GM19239 (cell line): ENCODE data around the gene SLN.

ENCODE experiments used
- DNase-seq: peaks from one replicate; pipeline ENCODE4 v3.0.0; 2011; ENCODE audit warnings: low spot score; ENCODE audit not compliant: insufficient read length
- FAIRE-seq: peaks from 2 replicates; lab custom pipeline; 2011; peaks lifted over from hg19 to GRCh38; lab: Jason Lieb, UNC

Gene SLN

DNA sequence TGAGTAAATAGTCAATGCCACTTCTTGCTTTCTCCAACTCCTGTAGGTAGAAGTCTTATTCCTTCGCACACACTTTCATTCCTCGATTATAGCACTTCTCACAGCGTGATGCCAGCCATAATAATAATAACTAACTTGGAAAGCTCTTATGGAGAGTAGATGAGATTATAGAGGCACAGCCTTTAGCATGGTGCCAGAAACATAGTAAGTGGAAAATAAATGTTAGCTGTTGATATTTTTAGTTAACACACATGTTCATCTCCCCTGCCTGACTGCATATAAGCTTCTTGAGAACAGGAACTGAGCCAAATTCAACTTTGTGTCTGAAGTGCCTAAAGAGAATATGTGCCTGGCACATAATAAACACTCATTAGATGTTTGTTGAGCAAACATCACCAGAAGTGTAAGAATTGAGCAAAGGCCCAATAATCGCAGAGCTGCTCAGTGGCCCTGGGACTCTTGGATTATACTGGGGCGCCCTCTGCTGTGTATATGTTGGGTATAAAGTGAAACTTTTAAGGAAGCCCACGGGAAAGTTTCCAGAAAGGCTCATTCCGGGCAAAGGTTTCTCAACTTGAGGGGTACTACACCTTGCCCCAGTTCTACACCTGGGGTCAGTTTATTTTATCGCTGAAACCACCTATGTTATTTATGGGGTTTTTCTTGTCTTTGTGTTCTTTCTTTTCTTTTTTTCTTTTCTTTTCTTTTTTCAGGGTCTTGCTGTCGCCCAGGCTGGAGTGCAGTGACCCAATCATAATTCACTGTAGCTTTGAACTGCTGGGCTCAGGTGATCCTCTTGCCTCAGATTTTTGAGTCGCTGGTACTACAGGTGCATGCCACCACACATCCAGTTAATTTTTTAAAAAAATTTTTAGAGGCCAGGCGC lies 22.3 kb downstream of the SLN start:
- FAIRE-seq (peak; percentile 83), DNase-seq (no peak)

DNA sequence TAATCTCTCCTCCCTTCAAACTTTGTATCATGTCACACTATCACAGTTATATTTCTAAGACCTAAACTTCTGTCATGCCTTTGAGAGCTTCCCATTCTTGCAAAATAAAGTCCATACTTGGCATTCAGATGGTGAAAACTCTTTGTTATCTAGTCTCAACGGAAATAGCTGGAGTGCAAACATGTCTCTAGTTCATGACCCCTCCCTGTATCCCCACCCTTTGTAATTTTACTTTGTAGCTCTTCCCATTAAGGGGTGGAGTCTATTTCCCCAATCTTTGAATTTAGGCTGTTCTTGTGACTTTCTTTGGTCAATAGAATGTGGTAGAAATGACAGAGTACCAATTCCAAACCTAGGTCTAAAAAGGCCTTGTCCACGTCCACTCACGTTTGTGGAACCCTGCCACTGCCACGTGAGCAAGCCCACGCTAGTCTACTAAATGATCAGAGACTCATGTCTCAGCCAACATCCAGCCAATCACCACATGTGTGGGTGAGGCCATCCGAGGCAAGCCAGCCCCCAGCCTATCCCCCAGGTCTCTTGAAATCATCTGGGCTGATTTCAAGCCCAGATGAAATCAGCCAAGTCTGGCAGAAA lies 23.4 kb downstream of the SLN start:
- no peak for DNase-seq

GRCh38 chr11:107683807-107684206 lies 28.0 kb downstream of the SLN start:
- no peak for DNase-seq
- FAIRE-seq: no peak

More for the DNA sequence above, 23.4 kb downstream of the SLN start:
- FAIRE-seq: no peak

GRCh38 chr11:107683061-107683460 lies 28.8 kb downstream of the SLN start:
- FAIRE-seq: no peak
- no peak for DNase-seq

GRCh38 chr11:107682572-107682971 lies 29.3 kb downstream of the SLN start:
- DNase-seq (no peak), FAIRE-seq (no peak)

DNA sequence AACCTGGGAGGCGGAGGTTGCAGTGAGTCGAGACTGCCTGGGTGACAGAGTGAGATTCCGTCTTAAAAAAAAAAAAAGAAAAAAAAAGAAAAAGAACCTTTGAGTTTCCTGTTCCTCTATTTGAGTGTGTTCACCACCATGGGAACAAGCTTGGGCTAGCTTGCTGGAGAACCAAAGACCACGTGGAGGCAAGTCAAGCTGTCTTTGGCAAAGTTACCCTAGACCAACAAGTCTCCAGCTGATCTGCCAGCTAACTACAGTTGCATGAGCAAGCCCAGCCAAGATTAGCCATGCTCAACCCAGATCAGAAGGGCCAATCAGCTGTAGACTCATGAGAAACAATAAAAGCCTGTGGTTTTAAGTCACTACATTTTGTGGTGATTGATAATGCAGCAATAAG lies 29.7 kb downstream of the SLN start:
- no peak for DNase-seq
- FAIRE-seq: no peak

- DNase-seq (no peak), FAIRE-seq (no peak)
These were observed 32.4 kb downstream of the SLN start for GRCh38 chr11:107679255-107680024.

DNA sequence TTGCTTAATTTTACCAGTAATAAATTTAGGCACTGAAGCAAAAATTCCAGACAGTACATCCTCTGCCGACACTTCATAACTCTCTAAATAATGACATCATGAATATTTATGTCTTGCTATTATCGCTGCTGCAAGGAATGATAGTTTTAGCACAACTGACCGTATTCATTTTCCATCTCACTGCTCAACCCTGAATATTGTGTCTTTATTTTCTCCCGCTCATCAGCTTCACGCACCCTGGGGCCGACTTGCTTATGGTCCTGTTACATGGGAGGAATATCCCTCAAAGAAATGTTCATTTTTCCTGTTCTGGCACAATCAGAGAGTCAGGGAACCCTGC lies 33.3 kb downstream of the SLN start:
- DNase-seq (no peak), FAIRE-seq (no peak)

- DNase-seq (no peak), FAIRE-seq (no peak)
These were observed 33.8 kb downstream of the SLN start for GRCh38 chr11:107677924-107678631.

DNA sequence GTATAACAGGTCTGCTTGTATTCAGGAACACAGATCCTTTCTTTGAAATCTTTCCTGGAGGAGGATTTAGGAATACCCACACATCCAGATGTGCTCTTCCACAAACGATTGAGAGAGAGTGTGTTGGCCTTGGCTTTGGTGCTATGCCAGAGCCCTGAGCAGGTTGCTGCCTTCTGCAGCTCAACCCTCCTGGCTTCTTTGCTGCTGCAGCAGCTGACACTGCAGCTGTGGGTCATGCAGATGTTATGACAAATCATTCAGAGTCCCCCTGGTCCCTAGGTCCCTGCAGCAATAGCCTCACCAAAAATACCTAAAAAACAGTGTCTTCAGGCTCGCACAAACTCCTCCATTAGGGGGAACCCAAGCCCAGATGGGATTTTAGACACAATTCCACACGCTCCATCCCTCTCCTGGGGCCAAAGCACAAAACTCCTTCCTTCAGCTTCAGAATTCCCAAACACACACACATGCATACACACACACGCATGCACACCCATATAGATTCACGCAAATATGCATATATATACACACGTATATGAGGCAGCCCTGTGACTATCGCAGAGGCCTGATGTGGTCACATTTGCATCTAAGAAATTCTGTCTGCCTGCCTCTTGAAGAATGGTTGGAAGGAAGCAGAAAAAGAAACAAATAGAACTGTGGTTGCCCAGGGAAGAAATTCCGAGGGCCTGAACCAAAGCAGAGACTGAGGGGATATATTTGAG lies 35.4 kb downstream of the SLN start:
- FAIRE-seq (no peak), DNase-seq (no peak)

DNA sequence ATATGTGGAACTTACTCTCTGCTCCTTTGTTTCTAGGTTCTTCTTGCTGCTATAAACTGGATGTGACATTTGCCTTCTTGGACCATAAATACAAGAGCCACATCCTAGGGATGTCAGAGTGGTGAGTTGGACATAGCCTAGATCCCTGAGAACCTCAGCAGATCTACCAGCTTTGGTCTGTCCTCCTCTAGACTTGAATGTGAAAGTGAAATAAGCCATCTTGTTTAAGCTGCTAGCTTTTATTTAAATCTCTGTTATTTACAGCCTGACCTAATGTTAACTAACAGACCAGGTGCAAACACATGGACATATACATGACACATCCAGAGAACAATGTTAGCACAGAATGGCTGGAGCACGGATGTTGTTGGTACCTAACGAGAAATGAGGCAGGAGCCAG lies 36.0 kb downstream of the SLN start:
- DNase-seq (no peak), FAIRE-seq (no peak)

DNA sequence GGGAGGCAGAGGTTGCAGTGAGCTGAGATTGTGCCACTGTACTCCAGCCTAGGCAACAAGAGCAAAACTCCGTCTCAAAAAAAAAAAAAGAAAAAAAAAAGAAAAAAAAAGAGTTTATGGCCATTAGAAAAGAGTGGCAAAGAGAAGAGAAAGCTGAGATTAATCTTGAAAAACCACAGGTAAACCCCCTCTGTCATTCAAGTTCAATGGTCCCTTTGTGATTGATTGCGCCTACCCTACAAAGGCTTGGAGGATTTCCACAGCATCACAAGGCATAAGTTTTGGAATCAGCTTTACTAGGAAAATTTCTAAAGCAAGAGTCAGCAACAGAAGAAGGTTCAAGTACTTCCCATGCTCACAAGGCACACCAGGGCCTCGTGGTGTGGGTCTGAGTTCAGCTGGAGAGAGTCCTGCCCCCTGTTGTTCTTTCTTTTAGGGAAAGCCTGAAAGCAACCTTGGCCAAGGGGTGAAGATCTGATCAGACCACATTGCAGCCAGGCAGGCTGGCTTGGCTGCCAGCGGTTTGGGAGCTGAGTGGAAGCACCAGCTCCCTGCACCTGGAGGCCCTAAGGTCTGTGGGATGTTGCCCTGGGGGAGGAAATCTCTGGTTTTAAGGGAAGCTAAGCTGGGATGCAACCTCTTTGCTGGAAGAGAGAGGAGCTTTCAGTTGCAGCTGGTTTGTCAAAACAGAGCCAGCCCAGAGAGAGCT lies 41.8 kb downstream of the SLN start:
- no peak for DNase-seq
- FAIRE-seq: no peak

- DNase-seq: no peak
These were observed 42.6 kb downstream of the SLN start for GRCh38 chr11:107669191-107669740.

GRCh38 chr11:107666911-107667613 lies 44.8 kb downstream of the SLN start:
- DNase-seq (no peak), FAIRE-seq (no peak)

More at GRCh38 chr11:107669191-107669740, 42.6 kb downstream of the SLN start:
- FAIRE-seq: no peak

DNA sequence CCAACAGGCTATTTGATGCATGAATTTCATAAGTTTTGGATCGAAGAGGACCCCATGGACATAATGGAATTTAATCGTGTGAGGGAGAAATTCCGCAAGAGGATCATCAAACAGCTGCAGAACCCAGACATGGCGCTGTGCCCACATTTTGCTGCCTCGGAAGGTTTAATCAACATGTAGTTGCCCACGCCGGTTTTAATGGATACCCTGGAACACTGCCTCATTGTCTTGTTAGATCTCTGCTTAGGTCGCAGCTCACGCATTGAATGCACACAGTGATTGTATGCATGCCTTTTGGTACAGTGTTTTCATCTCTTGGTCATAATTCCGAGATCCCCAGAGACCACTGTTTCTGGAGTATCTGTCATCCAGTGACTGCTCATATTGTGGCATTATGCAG lies 46.8 kb downstream of the SLN start:
- DNase-seq (no peak), FAIRE-seq (no peak)

- no peak for DNase-seq
- no peak for FAIRE-seq
These were observed 50.2 kb downstream of the SLN start for GRCh38 chr11:107661656-107662055.

DNA sequence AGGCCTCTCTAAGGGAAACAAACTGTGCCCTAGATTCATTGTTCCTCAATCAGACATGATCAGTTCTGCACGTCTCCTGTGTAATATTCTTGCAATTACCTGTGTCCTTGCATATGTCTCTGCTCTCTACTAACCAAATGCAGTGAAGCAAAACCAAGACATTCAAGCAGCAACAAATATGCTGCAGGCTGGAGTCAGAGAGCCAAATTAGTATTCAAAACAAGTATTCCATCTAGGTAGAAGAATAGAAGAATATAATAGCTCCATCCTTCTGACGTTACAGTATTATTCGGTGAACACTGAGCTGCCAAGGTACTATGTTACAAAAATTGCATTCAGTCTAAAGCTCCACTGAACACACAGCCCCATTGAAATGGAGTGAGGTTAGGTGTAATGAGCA lies 51.8 kb downstream of the SLN start:
- no peak for FAIRE-seq

GRCh38 chr11:107659310-107659709 lies 52.5 kb downstream of the SLN start:
- DNase-seq: no peak
- no peak for FAIRE-seq

More for the DNA sequence above, 51.8 kb downstream of the SLN start:
- DNase-seq: no peak
